ENCODE measurements around the gene COPB2. TPM values are rescaled to one million over a fixed set of nuclear protein-coding genes. Genes with fewer than 3 reads are reported as not detected.

Gene COPB2
- total and polyA plus RNA-seq, 2 donors from 2014 or later: 47.3 to 124 TPM

GRCh38 chr3:139427283-139428060 is 38.0 kb upstream of the COPB2 start:
- FAIRE-seq (peak; percentile 85), DNase-seq (peak in 2 of 5 donors; percentile 89 to 91)
- no peaks in the 10 kb centered on the region for H3K36me3 ChIP-seq (ENCODE audit: control insufficient read depth in 2 of 3, insufficient read depth in 3 of 3, low read length in 3 of 3)
- no peaks in the 10 kb centered on the region for H3K4me1 ChIP-seq (ENCODE audit: control insufficient read depth in 2 of 3, insufficient read depth in 2 of 3, low read depth in 1 of 3, low read length in 3 of 3)
- peak; percentile 89 for TF ChIP-seq CTCF (IDR thresholded peaks at IDR 0.05; ENCODE audit: borderline replicate concordance, extremely low read depth, insufficient read depth)
- H3K27ac ChIP-seq (ENCODE audit: low read depth in 2 of 2, low read length in 2 of 2): no peak overlapping the region
- H3K9ac ChIP-seq (ENCODE audit: low read length in 3 of 3): no peak overlapping the region
- intact Hi-C loops (cut with DNase I): loop anchor here (10.0 kb wide), 1 partner anchor 1437 kb away; no protein-coding TSS in a partner anchor
- no peak overlapping the region for H3K4me3 ChIP-seq (ENCODE audit: low read length in 3 of 3)
- H3K27me3 ChIP-seq (ENCODE audit: control insufficient read depth, insufficient read depth, low read length): no peaks in the 10 kb centered on the region
- H3K9me3 ChIP-seq (ENCODE audit: control insufficient read depth in 2 of 3, insufficient read depth in 1 of 3, low read length in 3 of 3): no peaks in the 10 kb centered on the region

- no peaks in the 10 kb centered on the region for H3K9me3 ChIP-seq (ENCODE audit: control insufficient read depth in 2 of 3, insufficient read depth in 1 of 3, low read length in 3 of 3)
- no peak for FAIRE-seq
- H3K36me3 ChIP-seq (ENCODE audit: control insufficient read depth in 2 of 3, insufficient read depth in 3 of 3, low read length in 3 of 3): no peaks in the 10 kb centered on the region
- intact Hi-C loops (cut with DNase I): loop anchor here (10.0 kb wide), 1 partner anchor 1439 kb away; no protein-coding TSS in a partner anchor
- no peak overlapping the region for H3K27ac ChIP-seq (ENCODE audit: low read depth in 2 of 2, low read length in 2 of 2)
- H3K4me1 ChIP-seq (ENCODE audit: control insufficient read depth in 2 of 3, insufficient read depth in 2 of 3, low read depth in 1 of 3, low read length in 3 of 3): no peaks in the 10 kb centered on the region
- TF ChIP-seq CTCF (IDR thresholded peaks at IDR 0.05; ENCODE audit: borderline replicate concordance, extremely low read depth, insufficient read depth): no peak
- H3K27me3 ChIP-seq (ENCODE audit: control insufficient read depth, insufficient read depth, low read length): no peaks in the 10 kb centered on the region
- H3K9ac ChIP-seq (ENCODE audit: low read length in 3 of 3): no peak overlapping the region
- DNase-seq: no peak
- H3K4me3 ChIP-seq (ENCODE audit: low read length in 3 of 3): no peak overlapping the region
Observed at GRCh38 chr3:139425745-139426400, 36.4 kb upstream of the COPB2 start.

GRCh38 chr3:139423232-139423631 is 33.8 kb upstream of the COPB2 start:
- no peaks in the 10 kb centered on the region for H3K36me3 ChIP-seq (ENCODE audit: control insufficient read depth in 2 of 3, insufficient read depth in 3 of 3, low read length in 3 of 3)
- DNase-seq (no peak), FAIRE-seq (no peak)
- H3K9me3 ChIP-seq (ENCODE audit: control insufficient read depth in 2 of 3, insufficient read depth in 1 of 3, low read length in 3 of 3): no peaks in the 10 kb centered on the region
- intact Hi-C loops (cut with DNase I): loop anchor here (10.0 kb wide), 1 partner anchor 1442 kb away; no protein-coding TSS in a partner anchor
- no peak overlapping the region for H3K9ac ChIP-seq (ENCODE audit: low read length in 3 of 3)
- H3K27ac ChIP-seq (ENCODE audit: low read depth in 2 of 2, low read length in 2 of 2): no peak overlapping the region
- no peak for TF ChIP-seq CTCF (IDR thresholded peaks at IDR 0.05; ENCODE audit: borderline replicate concordance, extremely low read depth, insufficient read depth)
- no peaks in the 10 kb centered on the region for H3K4me1 ChIP-seq (ENCODE audit: control insufficient read depth in 2 of 3, insufficient read depth in 2 of 3, low read depth in 1 of 3, low read length in 3 of 3)
- H3K27me3 ChIP-seq (ENCODE audit: control insufficient read depth, insufficient read depth, low read length): no peaks in the 10 kb centered on the region
- H3K4me3 ChIP-seq (ENCODE audit: low read length in 3 of 3): no peak overlapping the region
